ENCODE data around the gene BCL2L11.
A peak's percentile ranks its signal among the peaks of the same experiment; 100 is the strongest.

BCL2L11 gene

DNA sequence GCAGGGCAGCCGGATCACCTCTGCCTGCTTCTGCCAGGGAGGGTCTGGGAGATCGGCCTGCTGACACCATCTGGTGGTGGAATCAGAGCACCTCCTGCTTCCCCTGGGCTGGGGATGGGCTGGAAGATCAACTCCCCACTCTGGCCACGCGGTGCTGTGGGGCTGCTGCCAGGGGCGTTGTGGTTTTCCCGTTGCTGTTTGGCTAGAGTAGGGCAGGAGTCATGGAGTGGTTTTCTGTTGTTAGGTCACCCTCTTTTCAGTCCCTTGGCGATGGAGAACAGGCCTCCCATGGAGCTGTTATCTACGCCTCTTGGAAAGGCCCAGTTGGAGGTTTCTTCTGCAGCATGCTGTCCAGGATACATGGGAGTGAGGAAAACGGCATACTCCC, 15.2 kb downstream of the BCL2L11 start:
- no peak overlapping the region for H3K27ac ChIP-seq
- TF ChIP-seq, protein P1, sequence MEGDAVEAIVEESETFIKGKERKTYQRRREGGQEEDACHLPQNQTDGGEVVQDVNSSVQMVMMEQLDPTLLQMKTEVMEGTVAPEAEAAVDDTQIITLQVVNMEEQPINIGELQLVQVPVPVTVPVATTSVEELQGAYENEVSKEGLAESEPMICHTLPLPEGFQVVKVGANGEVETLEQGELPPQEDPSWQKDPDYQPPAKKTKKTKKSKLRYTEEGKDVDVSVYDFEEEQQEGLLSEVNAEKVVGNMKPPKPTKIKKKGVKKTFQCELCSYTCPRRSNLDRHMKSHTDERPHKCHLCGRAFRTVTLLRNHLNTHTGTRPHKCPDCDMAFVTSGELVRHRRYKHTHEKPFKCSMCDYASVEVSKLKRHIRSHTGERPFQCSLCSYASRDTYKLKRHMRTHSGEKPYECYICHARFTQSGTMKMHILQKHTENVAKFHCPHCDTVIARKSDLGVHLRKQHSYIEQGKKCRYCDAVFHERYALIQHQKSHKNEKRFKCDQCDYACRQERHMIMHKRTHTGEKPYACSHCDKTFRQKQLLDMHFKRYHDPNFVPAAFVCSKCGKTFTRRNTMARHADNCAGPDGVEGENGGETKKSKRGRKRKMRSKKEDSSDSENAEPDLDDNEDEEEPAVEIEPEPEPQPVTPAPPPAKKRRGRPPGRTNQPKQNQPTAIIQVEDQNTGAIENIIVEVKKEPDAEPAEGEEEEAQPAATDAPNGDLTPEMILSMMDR (conservative IDR thresholded peaks at IDR 0.05) = no peak

DNA sequence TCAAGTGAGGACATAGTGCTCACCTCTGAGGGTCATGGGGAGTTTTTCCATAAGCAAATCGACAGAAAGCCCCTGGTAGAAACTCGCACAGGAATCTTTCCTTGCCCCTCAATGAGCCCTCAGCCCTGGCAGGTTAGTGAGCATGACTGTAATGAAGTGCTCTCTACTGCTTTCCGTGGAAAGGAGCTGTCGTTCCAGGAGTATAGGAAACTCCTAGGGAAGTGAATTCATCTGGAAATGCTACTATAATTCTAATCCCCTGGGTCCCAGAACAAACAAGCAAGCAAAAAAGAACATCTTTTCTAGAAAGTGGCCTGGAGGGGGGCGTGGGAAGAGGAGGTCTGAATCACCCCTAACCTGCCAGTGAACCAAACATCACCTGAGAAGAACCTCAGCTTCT, 18.1 kb downstream of the BCL2L11 start:
- H3K27ac ChIP-seq = peak overlapping the region; percentile 83
- TF ChIP-seq, protein P1 (conservative IDR thresholded peaks at IDR 0.05) = no peak

- peak overlapping the region; percentile 83 for H3K27ac ChIP-seq
- TF ChIP-seq, protein P1 (conservative IDR thresholded peaks at IDR 0.05) = no peak
Measured at GRCh38 chr2:111139637-111140317, 19.1 kb downstream of the BCL2L11 start.

- TF ChIP-seq, protein P1 (conservative IDR thresholded peaks at IDR 0.05) = no peak
- peak overlapping the region; percentile 83 for H3K27ac ChIP-seq
Measured at GRCh38 chr2:111140815-111141214, 20.1 kb downstream of the BCL2L11 start.

- TF ChIP-seq, protein P1 (conservative IDR thresholded peaks at IDR 0.05) = no peak
- H3K27ac ChIP-seq = no peak overlapping the region
Measured at GRCh38 chr2:111142101-111142500, 21.4 kb downstream of the BCL2L11 start.

- TF ChIP-seq, protein P1 (conservative IDR thresholded peaks at IDR 0.05) = no peak
- H3K27ac ChIP-seq = no peak overlapping the region
Measured at GRCh38 chr2:111143107-111143842, 22.6 kb downstream of the BCL2L11 start.

GRCh38 chr2:111143843-111144198, 23.1 kb downstream of the BCL2L11 start:
- no peak overlapping the region for H3K27ac ChIP-seq
- TF ChIP-seq, protein P1 (conservative IDR thresholded peaks at IDR 0.05) = no peak
